H1 (cell line): Measurements from ENCODE around the gene SDHAF4.
"Not testable (repeated sequence)": the region's sequence is repeated elsewhere in the genome, so short reads cannot be mapped to it uniquely, and the experiment has no call there.

ENCODE experiments used
- CBX5 ChIP-seq: fragments of 300-800, 300-1000 bp; sonication (generic); IDR thresholded peaks from 2 replicates; pipeline ENCODE4 v1.7.1; 2016; ENCODE audit warnings: antibody characterized with exemption, low read length, low read depth
- CTCF ChIP-seq, 3 experiments: IDR thresholded peaks; 1 replicate in 2 of 3; 2 replicates in 1 of 3; pipeline versions ENCODE4 v1.5.1 to v1.6.1; 2011; ENCODE audit warnings: low read length in 3 of 3, mild to moderate bottlenecking in 3 of 3, inconsistent platforms in 2 of 3, low read depth in 1 of 3, moderate library complexity in 1 of 3; ENCODE audit not compliant: insufficient read depth in 1 of 3; ENCODE audit errors: control extremely low read depth in 1 of 3
- EZH2 ChIP-seq: fragments of 200-600 bp; sonication (generic); IDR thresholded peaks from 2 replicates; pipeline ENCODE4 v1.7.1; 2012; ENCODE audit warnings: low read depth, mild to moderate bottlenecking, moderate library complexity, low read length, inconsistent platforms; ENCODE audit not compliant: severe bottlenecking
- GABPA ChIP-seq: IDR thresholded peaks from 2 replicates; pipeline ENCODE4 v1.6.1; 2011; ENCODE audit warnings: mild to moderate bottlenecking, low read length, moderate library complexity, borderline replicate concordance; ENCODE audit not compliant: insufficient read depth
- KDM4A ChIP-seq: IDR thresholded peaks from one replicate; pipeline ENCODE4 v1.7.1; 2012; ENCODE audit warnings: low read depth, mild to moderate bottlenecking, moderate library complexity, low read length, inconsistent platforms; ENCODE audit not compliant: severe bottlenecking
- NANOG ChIP-seq: IDR thresholded peaks from 2 replicates; pipeline ENCODE4 v1.6.1; 2011; ENCODE audit warnings: low read length, low read depth, mild to moderate bottlenecking, inconsistent platforms; ENCODE audit not compliant: insufficient read depth, poor library complexity, severe bottlenecking
- POLR2A ChIP-seq, 2 experiments: IDR thresholded peaks; 1 replicate in 1 of 2; 2 replicates in 1 of 2; pipeline ENCODE4 v1.6.1; 2011; ENCODE audit warnings: low read depth in 2 of 2, low read length in 2 of 2, mild to moderate bottlenecking in 2 of 2; ENCODE audit errors: control extremely low read depth in 1 of 2
- POLR2AphosphoS5 ChIP-seq: IDR thresholded peaks from 2 replicates; pipeline ENCODE4 v1.6.1; 2011; ENCODE audit warnings: low read depth, low read length
- RAD21 ChIP-seq, 2 experiments: IDR thresholded peaks in 1 of 2; conservative IDR thresholded peaks in 1 of 2; 2 replicates each; pipeline ENCODE4 v1.6.1; 2011; ENCODE audit warnings: low read depth in 2 of 2, low read length in 2 of 2, improper control_type of control experiment in 1 of 2, inconsistent platforms in 1 of 2, mild to moderate bottlenecking in 1 of 2, moderate library complexity in 1 of 2
- RBBP5 ChIP-seq: IDR thresholded peaks from 2 replicates; pipeline ENCODE4 v1.7.1; 2012; ENCODE audit warnings: low read depth, mild to moderate bottlenecking, inconsistent platforms, low read length, moderate library complexity, borderline replicate concordance
- RFX5 ChIP-seq: IDR thresholded peaks from 2 replicates; pipeline ENCODE4 v1.6.1; 2011; ENCODE audit warnings: low read depth, low read length, improper control_type of control experiment, borderline replicate concordance
- TAF1 ChIP-seq: IDR thresholded peaks from 2 replicates; pipeline ENCODE4 v1.6.1; 2011; ENCODE audit warnings: mild to moderate bottlenecking, low read depth, low read length
- YY1 ChIP-seq: IDR thresholded peaks from 2 replicates; pipeline ENCODE4 v1.6.1; 2011; ENCODE audit warnings: low read depth, mild to moderate bottlenecking, low read length
- ZNF274 ChIP-seq: IDR thresholded peaks from 2 replicates; pipeline ENCODE4 v1.7.0; 2012; ENCODE audit warnings: low read length, borderline replicate concordance; ENCODE audit errors: extremely low read depth

- not testable (repeated sequence) for TF ChIP-seq NANOG; ZNF274; POLR2AphosphoS5; EZH2; CTCF (IDR thresholded peaks at IDR 0.05; ENCODE audit: control extremely low read depth in 1 of 3, insufficient read depth in 1 of 3, low read depth in 1 of 3, low read length in 3 of 3); RBBP5; POLR2A (IDR thresholded peaks at IDR 0.05; ENCODE audit: control extremely low read depth in 1 of 2, low read depth in 2 of 2, low read length in 2 of 2); CBX5; TAF1; RAD21 (IDR thresholded peaks at IDR 0.05 in 1 of 2, conservative IDR thresholded peaks at IDR 0.05 in 1 of 2; ENCODE audit: low read depth in 2 of 2, low read length in 2 of 2); YY1; RFX5; KDM4A; GABPA
These were observed 4.3 kb upstream of the SDHAF4 start for GRCh38 chr6:70562401-70562800.
